ENCODE results near the gene ACAP1.
"Not testable (repeated sequence)": the region's sequence is repeated elsewhere in the genome, so short reads cannot be mapped to it uniquely, and the experiment has no call there.

Gene ACAP1

GRCh38 chr17:7329374-7329996, 6.8 kb upstream of the ACAP1 start:
- DNase-seq = peak; percentile 93 to 97

- DNase-seq = peak; percentile 36 to 70
These were observed 6.2 kb upstream of the ACAP1 start for GRCh38 chr17:7329997-7330637.

- no peak for DNase-seq
These were observed 5.7 kb upstream of the ACAP1 start for GRCh38 chr17:7330638-7331015.

- DNase-seq = no peak
These were observed 4.2 kb upstream of the ACAP1 start for GRCh38 chr17:7332111-7332510.

- DNase-seq = not testable (repeated sequence)
These were observed 3.7 kb upstream of the ACAP1 start for GRCh38 chr17:7332600-7333069.

GRCh38 chr17:7334938-7335538, 1.3 kb upstream of the ACAP1 start:
- DNase-seq = no peak

GRCh38 chr17:7335765-7336164, 564 bp upstream of the ACAP1 start:
- not testable (repeated sequence) for DNase-seq

- DNase-seq = not testable (repeated sequence)
These were observed 1.3 kb downstream of the ACAP1 start for GRCh38 chr17:7337600-7337999.

- no peak for DNase-seq
These were observed 3.9 kb downstream of the ACAP1 start for GRCh38 chr17:7340179-7340578.

- DNase-seq = no peak
These were observed 5.5 kb downstream of the ACAP1 start for GRCh38 chr17:7341842-7342241.

GRCh38 chr17:7343250-7343649, 6.9 kb downstream of the ACAP1 start:
- no peak for DNase-seq

GRCh38 chr17:7346761-7347614, 10.7 kb downstream of the ACAP1 start:
- no peak for DNase-seq

- DNase-seq = no peak
These were observed 11.5 kb downstream of the ACAP1 start for GRCh38 chr17:7347630-7348477.

- no peak for DNase-seq
These were observed 12.3 kb downstream of the ACAP1 start for GRCh38 chr17:7348478-7349242.

GRCh38 chr17:7351665-7352502, 15.6 kb downstream of the ACAP1 start, which contains the start of gene KCTD11:
KCTD11 (plus strand) TSS chr17:7352162.
- no peak for DNase-seq

GRCh38 chr17:7352503-7352889, 16.2 kb downstream of the ACAP1 start:
- DNase-seq = no peak

- DNase-seq = no peak
These were observed 16.7 kb downstream of the ACAP1 start for GRCh38 chr17:7352910-7353635.

GRCh38 chr17:7354262-7354843, 18.0 kb downstream of the ACAP1 start:
- no peak for DNase-seq

GRCh38 chr17:7355053-7355452, 18.7 kb downstream of the ACAP1 start, which contains the start of gene TMEM95:
TMEM95 (plus strand) TSS chr17:7355156; CDS start chr17:7355205, 49 bp downstream.
- DNase-seq = no peak

Measured in NCI-H2081 (cell line).